GM10266 (cell line): Measurements from ENCODE around the gene GNG8.

Experiments
- DNase-seq: peaks from one replicate; pipeline ENCODE4 v3.0.0; 2012; ENCODE audit errors: extremely low spot score
- CTCF ChIP-seq: IDR thresholded peaks from 2 replicates; pipeline ENCODE4 v1.5.1; 2012; ENCODE audit warnings: mild to moderate bottlenecking, low read depth; ENCODE audit not compliant: control insufficient read depth, insufficient read depth; ENCODE audit errors: missing control alignments

Gene GNG8

DNA sequence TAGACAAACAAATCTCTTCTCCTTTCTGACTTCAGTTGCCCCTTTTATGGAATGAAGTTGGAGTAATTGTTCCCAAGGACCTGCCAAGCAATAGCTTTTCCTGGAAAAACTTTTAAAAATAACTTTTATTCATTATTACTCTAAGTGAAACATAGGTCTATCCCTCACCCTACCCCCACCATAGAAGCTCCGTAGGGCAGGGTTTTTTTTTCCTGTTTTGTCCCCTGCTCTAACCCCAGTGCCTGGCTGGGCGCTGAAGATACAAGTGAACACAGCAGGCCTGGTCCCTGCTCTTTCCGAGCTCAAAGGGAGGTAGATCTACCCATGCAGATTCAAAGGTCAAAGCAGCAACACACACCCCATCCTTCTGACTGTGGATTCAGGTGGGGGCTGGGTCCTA, 8.7 kb upstream of the GNG8 start:
- TF ChIP-seq CTCF = no peak

DNA sequence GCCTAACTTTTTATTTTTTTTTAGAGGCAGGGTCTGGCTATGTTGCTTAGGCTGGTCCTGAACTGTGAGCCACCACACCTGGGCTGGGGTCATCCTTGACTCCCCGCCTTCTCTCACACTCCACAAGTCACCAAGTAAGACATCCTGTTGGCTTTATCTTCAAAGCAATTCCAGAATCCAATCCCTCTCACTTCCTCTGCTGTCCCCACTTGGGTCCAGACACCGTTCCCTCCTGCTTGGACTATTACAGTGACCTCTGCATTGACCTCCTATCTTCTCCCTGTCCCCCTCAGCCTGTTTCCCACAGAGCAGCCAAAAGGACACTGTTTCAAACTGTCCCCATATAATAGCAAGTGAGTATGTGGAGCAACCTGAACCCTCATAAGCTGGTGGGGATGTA, 4.7 kb upstream of the GNG8 start:
- no peak for DNase-seq
- no peak for TF ChIP-seq CTCF

More for the DNA sequence above, 8.7 kb upstream of the GNG8 start:
- DNase-seq = no peak

- TF ChIP-seq CTCF = no peak
- DNase-seq = peak; percentile 61
Measured at GRCh38 chr19:46639358-46640182, 3.6 kb upstream of the GNG8 start.

DNA sequence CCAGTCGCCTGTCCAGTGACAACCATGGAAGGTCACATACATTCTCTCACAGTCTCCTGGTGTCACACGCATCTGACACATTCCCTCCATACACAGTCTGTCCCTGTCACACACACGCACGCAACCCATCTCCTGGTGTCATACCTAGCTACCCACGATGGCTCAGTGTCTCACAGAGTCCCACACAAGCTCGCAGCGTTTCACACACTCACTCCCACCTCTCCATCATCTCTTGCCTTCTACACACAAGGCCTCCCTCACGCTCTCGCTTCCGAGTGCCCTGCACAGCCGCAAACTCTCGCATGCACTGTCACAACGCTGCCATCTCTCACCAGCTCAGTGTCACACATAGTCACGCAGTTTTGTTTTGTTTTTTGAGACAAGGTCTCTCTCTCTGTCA, 1.2 kb upstream of the GNG8 start:
- no peak for TF ChIP-seq CTCF
- DNase-seq = no peak

DNA sequence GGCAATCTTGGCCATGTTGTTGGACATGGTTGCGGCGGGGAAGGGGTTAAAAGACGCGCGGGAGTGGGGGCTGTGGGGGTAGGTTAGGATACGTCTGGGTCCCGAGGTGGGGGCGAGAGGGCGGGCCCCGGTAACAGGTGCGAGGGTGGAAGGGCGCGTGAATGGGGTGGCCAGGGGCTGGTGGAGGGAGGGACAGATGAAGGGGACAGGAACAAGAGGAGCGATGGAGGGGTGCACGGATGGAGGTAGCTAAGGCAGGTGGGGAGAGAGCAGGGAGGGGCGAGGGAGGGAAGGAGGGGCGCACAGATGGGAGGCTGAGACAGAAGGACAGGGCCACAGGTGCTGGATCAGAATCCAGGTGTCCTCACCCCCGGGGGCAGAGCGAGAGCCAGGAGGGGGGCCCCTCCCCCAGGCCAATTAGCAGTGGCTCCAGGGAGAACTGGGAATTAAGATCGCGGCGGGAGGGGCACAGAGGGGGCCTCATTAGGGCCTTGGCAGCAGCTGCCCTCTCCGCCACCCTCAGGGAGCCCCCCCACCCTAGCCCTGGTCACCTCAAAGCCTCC, 1.3 kb downstream of the GNG8 start:
- TF ChIP-seq CTCF = no peak

GRCh38 chr19:46634045-46634655, 1.9 kb downstream of the GNG8 start:
- TF ChIP-seq CTCF = no peak
- DNase-seq = peak; percentile 96

More for the DNA sequence above, 1.3 kb downstream of the GNG8 start:
- no peak for DNase-seq

GRCh38 chr19:46633130-46633529, 2.9 kb downstream of the GNG8 start:
- DNase-seq = no peak
- TF ChIP-seq CTCF = no peak
